ENCODE measurements around the gene R3HDML.
"Not testable (repeated sequence)": the region's sequence is repeated elsewhere in the genome, so short reads cannot be mapped to it uniquely, and the experiment has no call there.

The R3HDML gene

DNA sequence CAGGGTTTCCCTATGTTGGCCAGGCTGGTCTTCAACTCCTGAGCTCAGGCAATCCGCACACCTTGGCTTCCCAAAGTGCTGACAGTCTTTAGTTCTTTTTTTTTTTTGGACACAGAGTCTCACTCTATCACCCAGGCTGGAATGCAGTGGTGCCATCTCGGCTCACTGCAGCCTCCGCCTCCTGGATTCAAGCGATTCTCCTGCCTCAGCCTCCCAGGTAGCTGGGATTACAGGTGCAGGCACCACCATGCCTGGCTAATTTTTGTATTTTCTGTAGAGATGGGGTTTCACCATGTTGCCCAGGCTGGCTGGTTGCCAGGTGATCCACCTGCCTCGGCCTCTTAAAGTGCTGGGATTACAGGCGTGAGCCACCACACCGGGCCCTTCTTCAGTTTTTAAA is 9.1 kb upstream of the R3HDML start:
- in situ Hi-C loops (cut with MboI; ENCODE audit: low sequenced_read_pairs): not testable (repeated sequence)

DNA sequence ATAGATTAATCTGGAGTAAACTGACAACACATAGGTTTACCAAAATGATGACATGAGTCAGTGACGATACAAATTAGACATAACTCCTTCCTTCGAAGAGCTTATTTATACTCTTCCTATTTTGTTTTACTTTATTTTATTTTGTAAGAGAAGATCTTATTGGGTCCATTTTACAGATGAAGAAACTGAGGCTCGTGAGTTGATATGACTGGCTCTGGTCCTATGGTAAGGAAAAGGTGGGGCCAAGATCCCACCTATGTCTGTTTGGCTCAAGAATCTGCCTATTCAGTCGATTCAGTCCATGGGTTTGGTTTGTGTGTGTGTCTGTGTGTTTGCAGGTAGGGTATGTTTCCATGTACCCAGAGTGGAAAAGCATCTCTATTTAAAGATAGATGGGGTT is 8.4 kb upstream of the R3HDML start:
- in situ Hi-C loops (cut with MboI; ENCODE audit: low sequenced_read_pairs): no loop called here

DNA sequence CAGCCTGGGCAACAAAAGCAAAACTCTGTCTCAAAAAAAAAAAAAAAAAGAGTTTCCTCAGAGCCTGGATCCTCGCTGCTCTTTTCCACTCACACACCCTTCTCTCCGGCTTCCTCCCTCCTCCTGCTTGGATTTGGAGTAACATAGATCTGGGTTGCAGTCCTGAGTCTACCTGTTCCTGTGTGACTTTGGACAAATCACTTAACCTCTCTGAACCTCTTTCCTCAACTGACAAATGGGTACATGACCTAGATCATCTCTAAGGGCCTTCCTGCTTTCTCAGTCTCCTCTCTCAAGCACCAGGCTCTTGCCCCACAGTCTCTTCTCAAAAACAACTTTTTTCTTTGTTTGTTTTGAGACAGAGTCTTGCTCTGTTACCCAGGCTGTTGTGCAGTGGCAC is 5.6 kb upstream of the R3HDML start:
- in situ Hi-C loops (cut with MboI; ENCODE audit: low sequenced_read_pairs): no loop called here

DNA sequence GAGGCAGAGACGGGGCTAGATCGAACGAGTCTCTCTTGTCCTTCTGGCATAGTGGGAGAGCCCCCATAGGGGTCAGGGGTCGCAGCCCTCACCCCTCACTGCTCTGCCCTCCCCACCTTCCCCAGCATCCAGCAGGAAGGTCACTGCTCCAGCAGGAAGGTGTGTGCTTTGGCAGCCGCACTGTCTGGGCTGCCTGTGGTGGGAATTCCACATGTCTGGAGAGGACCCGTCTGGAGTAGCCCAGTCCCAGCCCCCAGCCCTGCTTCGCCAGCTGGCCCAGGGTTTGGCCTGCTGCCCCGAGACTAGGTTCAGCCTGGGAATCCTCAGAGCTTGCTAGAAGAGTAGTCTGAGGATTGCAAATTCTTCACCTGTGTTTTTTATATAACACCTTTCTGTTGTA is 2.5 kb upstream of the R3HDML start:
- in situ Hi-C loops (cut with MboI; ENCODE audit: low sequenced_read_pairs): no loop called here

GRCh38 chr20:44334709-44335108 is 2.1 kb upstream of the R3HDML start:
- in situ Hi-C loops (cut with MboI; ENCODE audit: low sequenced_read_pairs): no loop called here

GRCh38 chr20:44335675-44336074 is 1.2 kb upstream of the R3HDML start:
- in situ Hi-C loops (cut with MboI; ENCODE audit: low sequenced_read_pairs): no loop called here

DNA sequence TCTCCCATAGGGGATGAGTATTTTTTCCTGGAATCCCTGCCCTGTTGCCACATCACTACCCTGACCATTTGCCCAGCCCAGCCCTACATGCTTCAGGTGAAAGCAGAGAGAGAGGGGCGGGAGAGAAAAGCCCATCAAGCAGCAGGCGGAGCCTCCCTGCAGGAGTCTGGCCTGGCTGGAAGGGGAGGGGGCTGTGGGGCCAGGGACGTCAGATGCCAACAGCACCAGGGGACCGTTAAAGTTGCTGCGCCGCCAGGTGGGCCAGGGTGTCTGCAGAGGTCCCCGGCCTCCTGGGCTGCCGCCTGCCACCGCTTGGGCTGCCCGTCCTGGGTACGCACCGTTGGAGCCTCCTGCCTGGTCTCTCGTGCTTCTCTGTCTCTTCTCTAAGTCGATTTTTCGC is 757 bp upstream of the R3HDML start:
- in situ Hi-C loops (cut with MboI; ENCODE audit: low sequenced_read_pairs): no loop called here

DNA sequence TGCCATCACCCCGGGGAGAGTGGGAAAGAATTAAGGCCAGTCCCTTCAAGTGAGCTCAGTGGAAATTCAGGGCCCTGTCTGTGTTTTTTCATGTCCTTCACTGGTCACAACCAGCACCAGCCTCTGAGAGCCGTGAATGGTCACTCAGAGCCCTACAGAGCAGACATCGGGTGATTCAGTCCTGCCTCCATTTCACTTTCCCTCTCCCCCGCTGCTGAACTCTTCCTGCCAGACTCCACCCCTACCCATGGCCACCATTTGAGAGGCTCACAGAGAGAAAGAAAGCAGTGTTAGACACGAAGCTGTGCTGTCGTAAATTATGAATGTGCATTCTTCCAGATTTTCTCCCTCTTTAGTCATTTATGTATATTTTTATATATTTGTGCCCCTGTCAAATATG is 5.4 kb downstream of the R3HDML start:
- in situ Hi-C loops (cut with MboI; ENCODE audit: low sequenced_read_pairs): no loop called here

DNA sequence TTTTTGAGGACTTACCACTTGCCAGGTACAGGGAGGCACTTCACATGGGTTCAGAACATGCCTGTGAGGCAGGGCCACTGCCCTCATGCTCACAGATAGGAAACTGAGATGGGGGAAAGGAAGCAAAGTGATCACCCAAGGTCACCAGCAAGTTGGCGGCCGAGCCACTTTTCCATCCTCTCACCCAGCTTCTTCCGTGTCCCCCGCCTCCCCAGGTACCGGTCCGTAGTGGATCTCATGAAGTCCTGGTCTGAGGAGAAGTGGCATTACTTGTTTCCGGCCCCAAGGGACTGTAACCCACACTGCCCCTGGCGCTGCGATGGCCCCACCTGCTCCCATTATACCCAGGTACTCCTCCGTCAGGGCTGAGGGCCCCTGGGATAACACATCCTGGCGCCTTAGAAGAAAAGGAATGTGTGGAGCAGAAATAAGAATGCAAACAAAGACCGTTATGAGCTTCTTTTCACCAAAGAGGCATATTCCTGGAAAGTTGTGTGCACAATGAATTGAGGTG is 6.4 kb downstream of the R3HDML start:
- in situ Hi-C loops (cut with MboI; ENCODE audit: low sequenced_read_pairs): no loop called here

DNA sequence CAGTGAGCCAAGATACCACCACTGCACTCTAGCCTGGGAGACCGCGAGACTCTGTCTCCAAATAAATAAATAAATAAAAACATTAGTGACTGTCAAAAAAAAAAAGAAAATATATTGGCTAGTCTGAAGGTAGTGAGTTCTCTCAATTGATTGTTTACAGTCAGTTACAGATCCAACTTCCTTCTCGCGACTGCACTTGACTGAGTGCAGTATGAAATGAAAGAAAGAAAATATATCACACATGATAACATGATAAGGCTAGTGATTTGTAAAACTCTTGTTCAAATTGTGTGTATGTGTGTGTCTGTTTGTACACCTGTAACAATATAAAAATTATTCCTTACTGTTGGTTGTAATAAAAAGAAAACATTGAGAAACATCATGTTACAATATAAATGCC is 7.9 kb downstream of the R3HDML start:
- in situ Hi-C loops (cut with MboI; ENCODE audit: low sequenced_read_pairs): no loop called here

DNA sequence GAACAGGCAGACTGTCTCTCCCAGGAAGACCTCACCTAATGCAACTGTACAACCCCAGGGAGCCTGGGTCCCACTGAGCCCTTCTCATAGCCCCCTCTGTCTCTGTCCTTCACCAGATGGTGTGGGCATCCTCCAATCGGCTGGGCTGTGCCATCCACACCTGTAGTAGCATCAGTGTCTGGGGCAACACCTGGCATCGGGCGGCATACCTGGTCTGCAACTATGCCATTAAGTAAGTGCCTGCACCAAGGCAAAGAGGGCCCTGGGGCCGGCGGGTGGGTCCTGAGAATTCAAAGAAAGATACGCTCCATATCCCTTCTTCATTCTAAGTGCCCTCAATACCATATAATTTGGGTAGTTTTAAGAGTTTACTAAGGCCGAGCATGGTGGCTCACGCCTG is 8.3 kb downstream of the R3HDML start:
- in situ Hi-C loops (cut with MboI; ENCODE audit: low sequenced_read_pairs): no loop called here

GRCh38 chr20:44345941-44346340 is 9.1 kb downstream of the R3HDML start:
- in situ Hi-C loops (cut with MboI; ENCODE audit: low sequenced_read_pairs): not testable (repeated sequence)

DNA sequence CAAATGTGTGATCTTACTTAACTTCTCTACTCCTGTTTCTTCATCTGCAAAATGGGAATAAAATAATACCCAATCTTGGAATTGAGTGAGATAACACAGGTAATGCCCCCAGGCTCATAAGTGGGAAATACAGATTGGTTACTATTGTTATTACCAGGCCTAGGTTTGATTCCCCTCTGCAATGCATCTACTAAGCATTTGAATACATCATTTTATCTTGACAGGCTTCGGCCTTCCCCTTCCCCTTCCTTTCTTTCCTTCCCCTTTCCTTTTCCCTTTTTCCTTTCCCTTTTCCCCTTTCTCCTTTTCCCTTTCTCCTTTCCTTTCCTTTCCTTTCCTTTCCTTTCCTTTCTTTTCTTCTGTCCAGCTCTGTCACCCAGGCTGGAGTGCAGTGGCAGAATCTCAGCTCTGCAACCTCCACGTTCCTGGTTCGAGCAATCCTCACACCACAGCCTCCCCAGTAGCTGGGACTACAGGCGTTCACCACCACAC is 11.4 kb downstream of the R3HDML start:
- in situ Hi-C loops (cut with MboI; ENCODE audit: low sequenced_read_pairs): no loop called here

GRCh38 chr20:44349349-44349748 is 12.5 kb downstream of the R3HDML start:
- in situ Hi-C loops (cut with MboI; ENCODE audit: low sequenced_read_pairs): no loop called here

DNA sequence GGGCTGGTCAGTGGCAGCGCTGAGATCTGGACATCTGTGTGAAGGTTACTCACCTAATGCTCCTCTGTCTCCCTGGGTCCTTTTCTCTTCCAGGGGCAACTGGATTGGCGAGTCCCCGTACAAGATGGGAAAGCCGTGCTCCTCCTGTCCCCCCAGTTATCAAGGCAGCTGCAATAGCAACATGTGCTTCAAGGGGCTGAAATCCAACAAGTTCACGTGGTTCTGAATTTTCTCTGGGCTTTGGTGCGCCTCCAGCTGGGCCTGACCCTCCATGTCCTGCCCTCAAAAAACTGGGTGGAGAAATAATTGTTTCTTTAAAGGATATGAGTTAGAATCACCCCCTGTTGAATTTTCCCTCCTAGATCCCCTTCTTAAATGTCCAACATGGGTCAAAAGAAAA is 13.7 kb downstream of the R3HDML start:
- in situ Hi-C loops (cut with MboI; ENCODE audit: low sequenced_read_pairs): no loop called here

- in situ Hi-C loops (cut with MboI; ENCODE audit: low sequenced_read_pairs): no loop called here
These were observed 18.2 kb downstream of the R3HDML start for GRCh38 chr20:44354979-44355497.

GRCh38 chr20:44355498-44356352 is 18.9 kb downstream of the R3HDML start, which contains the start of gene HNF4A:
Gene HNF4A, plus strand, starts transcription at chr20:44355699. Its CDS starts 106 bp downstream, at chr20:44355805.
- in situ Hi-C loops (cut with MboI; ENCODE audit: low sequenced_read_pairs): no loop called here

- in situ Hi-C loops (cut with MboI; ENCODE audit: low sequenced_read_pairs): no loop called here
These were observed 19.5 kb downstream of the R3HDML start for GRCh38 chr20:44356353-44356723.

DNA sequence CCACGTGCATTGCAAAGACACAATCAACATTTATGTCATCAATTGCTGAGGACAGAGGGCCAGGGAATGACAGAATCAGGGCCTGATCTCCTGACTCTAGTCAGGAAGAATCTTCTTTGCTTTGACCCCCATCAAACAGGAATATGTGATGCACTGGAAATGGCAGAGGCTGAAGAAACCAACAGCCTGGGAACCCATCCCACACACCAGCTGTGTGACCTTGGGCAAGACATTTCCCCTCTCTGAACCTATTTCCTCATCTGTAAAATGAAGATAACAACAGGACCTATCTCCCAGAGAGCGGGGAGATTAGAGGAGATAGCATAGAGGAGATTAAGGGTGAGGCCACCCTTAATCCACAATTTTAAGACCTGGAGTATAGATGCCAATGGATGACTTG is 20.2 kb downstream of the R3HDML start:
- in situ Hi-C loops (cut with MboI; ENCODE audit: low sequenced_read_pairs): no loop called here

DNA sequence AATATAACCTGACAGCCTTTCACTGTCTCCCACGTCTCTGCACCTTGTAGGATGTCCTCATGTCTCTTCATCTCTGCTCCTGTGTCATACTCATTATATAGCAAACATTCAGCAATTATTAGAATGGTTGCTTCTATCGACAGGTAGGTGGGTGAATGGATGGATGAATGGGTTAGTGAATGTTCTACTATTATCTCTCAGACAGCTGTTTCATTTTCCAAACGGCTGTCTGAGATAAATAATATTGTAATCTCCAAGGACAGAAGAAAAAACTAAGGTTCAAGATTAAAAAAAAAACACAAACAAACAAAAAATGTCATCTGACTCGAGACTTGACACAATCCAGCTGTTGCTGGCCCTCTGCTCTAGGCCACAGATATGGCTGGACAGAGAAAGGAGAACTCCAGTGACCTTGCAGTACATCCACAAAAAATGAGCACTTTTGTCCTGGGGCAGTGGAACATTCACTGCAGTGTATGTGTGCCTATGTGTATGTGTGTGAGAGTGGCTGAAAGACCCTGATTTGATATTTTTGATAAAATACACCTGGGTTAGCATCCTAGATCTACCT is 20.8 kb downstream of the R3HDML start:
- in situ Hi-C loops (cut with MboI; ENCODE audit: low sequenced_read_pairs): no loop called here

DNA sequence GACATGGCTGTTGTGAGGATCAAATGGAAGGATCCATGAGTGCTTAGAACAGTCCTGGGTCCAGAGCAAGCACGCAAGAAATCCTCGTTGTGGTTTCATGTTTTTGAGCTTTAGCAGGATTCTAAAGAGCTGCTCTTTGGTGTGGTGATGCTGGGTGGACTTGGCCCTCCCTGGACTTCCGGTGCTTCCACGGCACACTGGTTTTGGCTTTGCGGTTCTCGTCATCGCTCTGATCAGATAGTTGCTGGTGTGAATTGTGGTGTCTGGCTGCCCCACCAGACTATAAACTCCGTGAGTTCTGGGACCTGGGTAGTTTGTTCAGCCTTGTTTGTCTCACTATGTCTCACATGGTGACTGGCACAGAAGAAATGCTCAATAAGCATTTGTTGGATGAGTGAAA is 21.9 kb downstream of the R3HDML start:
- in situ Hi-C loops (cut with MboI; ENCODE audit: low sequenced_read_pairs): no loop called here

GRCh38 chr20:44360221-44360620 is 23.4 kb downstream of the R3HDML start:
- in situ Hi-C loops (cut with MboI; ENCODE audit: low sequenced_read_pairs): no loop called here

Data from HL-60/S4 treated with retinoic acid at 250 ng/mL for 4 days and 3 days (cell line).